SK-N-SH treated with all-trans-retinoic acid at 6 μM for 48 hours (cell line): ENCODE results near the gene NCOA6.

Source experiments
- ATAC-seq: fragments of 200-7000 bp; cut with Tn5 transposase; 3 replicates; pipeline ENCODE4 v1.9.1; 2020; ENCODE audit warnings: mild to moderate bottlenecking, moderate library complexity
- ARNTL ChIP-seq: fragments of 450-650 bp; formaldehyde crosslinking; IDR thresholded peaks from 2 replicates; pipeline ENCODE4 v1.5.0; 2020; ENCODE audit warnings: low read depth, mild to moderate bottlenecking, moderate library complexity, borderline replicate concordance
- BACH2 ChIP-seq: fragments of 250-450 bp; sonication (Bioruptor Pico); IDR thresholded peaks from 2 replicates; pipeline ENCODE4 v1.9.0; 2021; ENCODE audit warnings: mild to moderate bottlenecking, borderline replicate concordance
- CSDC2 ChIP-seq: fragments of 250-450 bp; sonication (Bioruptor Pico); IDR thresholded peaks from 2 replicates; pipeline ENCODE4 v1.5.0; 2020; ENCODE audit warnings: mild to moderate bottlenecking, moderate library complexity
- ESRRG ChIP-seq: fragments of 250-450 bp; sonication (Bioruptor Pico); IDR thresholded peaks from 2 replicates; pipeline ENCODE4 v1.6.1; 2021; ENCODE audit warnings: mild to moderate bottlenecking
- GLIS3 ChIP-seq: fragments of 250-450 bp; sonication (Bioruptor Pico); IDR thresholded peaks from 2 replicates; pipeline ENCODE4 v1.5.0; 2020; ENCODE audit warnings: mild to moderate bottlenecking, moderate library complexity
- ISL1 ChIP-seq: fragments of 250-450 bp; sonication (Bioruptor Pico); IDR thresholded peaks from 2 replicates; pipeline ENCODE4 v2.1.2; 2022; ENCODE audit warnings: mild to moderate bottlenecking, moderate library complexity
- OSR1 ChIP-seq: fragments of 250-450 bp; sonication (Bioruptor Pico); IDR thresholded peaks from 2 replicates; pipeline ENCODE4 v1.8.0; 2022; ENCODE audit warnings: moderate library complexity, mild to moderate bottlenecking, inconsistent platforms
- RARB ChIP-seq: fragments of 250-450 bp; sonication (Bioruptor Pico); IDR thresholded peaks from 2 replicates; pipeline ENCODE4 v1.8.0; 2021; ENCODE audit warnings: mild to moderate bottlenecking, moderate library complexity
- SNAI2 ChIP-seq: fragments of 250-450 bp; sonication (Bioruptor Pico); IDR thresholded peaks from 2 replicates; pipeline ENCODE4 v1.5.0; 2020; ENCODE audit warnings: mild to moderate bottlenecking, moderate library complexity
- TCF4 ChIP-seq: fragments of 250-450 bp; sonication (Bioruptor Pico); IDR thresholded peaks from 2 replicates; pipeline ENCODE4 v1.8.0; 2021; ENCODE audit warnings: mild to moderate bottlenecking, moderate library complexity, borderline replicate concordance
- TOX ChIP-seq: fragments of 250-450 bp; sonication (Bioruptor Pico); IDR thresholded peaks from 2 replicates; pipeline ENCODE4 v1.8.0; 2021; ENCODE audit warnings: mild to moderate bottlenecking, moderate library complexity, borderline replicate concordance
- ZC3H10 ChIP-seq: fragments of 250-450 bp; sonication (Bioruptor Pico); IDR thresholded peaks from 2 replicates; pipeline ENCODE4 v1.5.1; 2021; ENCODE audit warnings: mild to moderate bottlenecking, moderate library complexity
- ZFP3 ChIP-seq: fragments of 250-450 bp; sonication (Bioruptor Pico); IDR thresholded peaks from 2 replicates; pipeline ENCODE4 v1.5.0; 2020; ENCODE audit warnings: mild to moderate bottlenecking, moderate library complexity
- ZFP30 ChIP-seq: fragments of 450-650 bp; formaldehyde crosslinking; IDR thresholded peaks from 2 replicates; pipeline ENCODE4 v1.5.0; 2022; ENCODE audit warnings: mild to moderate bottlenecking, moderate library complexity
- ZNF70 ChIP-seq: fragments of 450-650 bp; formaldehyde crosslinking; IDR thresholded peaks from 2 replicates; pipeline ENCODE4 v1.5.0; 2020; ENCODE audit warnings: mild to moderate bottlenecking, moderate library complexity
- ZNF8 ChIP-seq: fragments of 450-650 bp; formaldehyde crosslinking; IDR thresholded peaks from 2 replicates; pipeline ENCODE4 v1.5.0; 2020; ENCODE audit warnings: mild to moderate bottlenecking, moderate library complexity
- TF ChIP-seq, protein P1 (sequence below): fragments of 250-450 bp; sonication (Bioruptor Pico); IDR thresholded peaks from 2 replicates; pipeline ENCODE4 v1.5.1; 2021; ENCODE audit warnings: mild to moderate bottlenecking, moderate library complexity
- TF ChIP-seq, protein P2 (sequence below): fragments of 250-450 bp; sonication (Bioruptor Pico); IDR thresholded peaks from 2 replicates; pipeline ENCODE4 v1.5.0; 2020; ENCODE audit warnings: mild to moderate bottlenecking, moderate library complexity
- TF ChIP-seq, protein P3 (sequence below): fragments of 250-450 bp; sonication (Bioruptor Pico); IDR thresholded peaks from 2 replicates; pipeline ENCODE4 v1.8.0; 2020; ENCODE audit warnings: mild to moderate bottlenecking, moderate library complexity, borderline replicate concordance
- TF ChIP-seq, protein P4 (sequence below): fragments of 250-450 bp; sonication (Bioruptor Pico); IDR thresholded peaks from 2 replicates; pipeline ENCODE4 v1.5.1; 2020; ENCODE audit warnings: low read depth, mild to moderate bottlenecking, moderate library complexity

The NCOA6 gene

DNA sequence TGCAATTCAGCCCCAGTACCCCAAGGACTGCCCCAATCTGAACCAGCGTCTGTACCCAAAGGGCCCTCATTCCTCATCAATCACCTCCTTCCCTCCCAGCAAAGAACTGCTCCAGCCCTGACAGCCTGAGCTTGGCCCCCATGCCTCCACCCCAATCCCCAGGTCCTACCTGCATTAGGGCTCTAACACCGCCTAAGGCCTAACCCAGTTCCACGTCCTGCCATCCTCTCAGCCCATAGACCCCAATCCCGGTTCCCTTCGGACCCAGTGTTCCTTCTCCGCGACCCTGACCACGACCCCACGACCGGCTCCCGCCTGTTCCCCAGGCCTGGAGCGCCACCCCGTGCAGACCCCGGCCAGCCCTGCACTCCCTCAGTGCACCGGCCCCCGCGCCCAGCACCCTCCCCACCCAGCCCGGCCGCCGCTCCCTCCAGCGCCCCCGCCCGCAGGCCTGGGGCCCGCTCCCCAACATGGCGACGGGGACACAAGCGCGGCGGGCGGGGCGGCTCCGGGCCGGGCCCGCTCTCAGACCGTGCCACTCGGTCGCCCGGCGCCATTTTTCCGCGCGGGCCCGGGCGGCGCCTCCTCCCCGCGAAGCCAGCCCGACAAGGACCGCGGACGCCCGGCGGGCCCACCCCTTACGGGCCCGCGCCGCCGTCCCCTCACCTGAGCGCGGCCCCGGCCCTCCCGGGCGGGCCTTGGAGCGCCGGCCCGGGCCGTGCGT lies 483 bp downstream of the NCOA6 start:
- no peak for TF ChIP-seq ISL1
- TF ChIP-seq, protein P1, sequence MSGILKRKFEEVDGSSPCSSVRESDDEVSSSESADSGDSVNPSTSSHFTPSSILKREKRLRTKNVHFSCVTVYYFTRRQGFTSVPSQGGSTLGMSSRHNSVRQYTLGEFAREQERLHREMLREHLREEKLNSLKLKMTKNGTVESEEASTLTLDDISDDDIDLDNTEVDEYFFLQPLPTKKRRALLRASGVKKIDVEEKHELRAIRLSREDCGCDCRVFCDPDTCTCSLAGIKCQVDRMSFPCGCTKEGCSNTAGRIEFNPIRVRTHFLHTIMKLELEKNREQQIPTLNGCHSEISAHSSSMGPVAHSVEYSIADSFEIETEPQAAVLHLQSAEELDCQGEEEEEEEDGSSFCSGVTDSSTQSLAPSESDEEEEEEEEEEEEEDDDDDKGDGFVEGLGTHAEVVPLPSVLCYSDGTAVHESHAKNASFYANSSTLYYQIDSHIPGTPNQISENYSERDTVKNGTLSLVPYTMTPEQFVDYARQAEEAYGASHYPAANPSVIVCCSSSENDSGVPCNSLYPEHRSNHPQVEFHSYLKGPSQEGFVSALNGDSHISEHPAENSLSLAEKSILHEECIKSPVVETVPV (CRISPR knock-in tag), result no peak
- TF ChIP-seq ZFP30 (CRISPR knock-in tag), result no peak
- no peak for TF ChIP-seq CSDC2 (CRISPR knock-in tag)
- no peak for TF ChIP-seq TOX (CRISPR knock-in tag)
- no peak for TF ChIP-seq RARB (CRISPR knock-in tag)
- no peak for TF ChIP-seq SNAI2 (CRISPR knock-in tag)
- no peak for TF ChIP-seq BACH2 (CRISPR knock-in tag)
- no peak for TF ChIP-seq TCF4 (CRISPR knock-in tag)
- ATAC-seq, result peak; percentile 89

DNA sequence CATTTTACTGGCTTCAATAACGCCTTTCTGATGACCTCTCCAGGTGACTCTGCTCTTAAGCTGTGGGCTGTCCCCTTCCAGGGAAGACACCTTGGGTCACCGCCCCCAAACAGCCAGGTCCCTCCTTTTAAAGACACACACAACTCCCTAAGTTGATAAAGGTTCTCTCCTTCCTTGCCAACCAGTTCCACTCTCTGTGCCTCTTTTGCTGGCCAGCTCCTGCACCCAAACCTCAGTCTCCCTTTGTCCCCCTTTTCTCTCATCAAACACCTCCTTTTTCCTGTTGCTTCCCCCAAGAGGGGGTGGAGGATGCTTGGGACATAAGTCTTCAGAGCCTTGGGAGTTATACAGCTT lies 1.0 kb downstream of the NCOA6 start:
- peak; percentile 74 for ATAC-seq
- TF ChIP-seq OSR1 (CRISPR knock-in tag) (no peak), ARNTL (CRISPR knock-in tag) (no peak), ESRRG (no peak), RARB (CRISPR knock-in tag) (no peak), BACH2 (CRISPR knock-in tag) (no peak), ZFP30 (CRISPR knock-in tag) (no peak), ZC3H10 (CRISPR knock-in tag) (no peak), TOX (CRISPR knock-in tag) (no peak), GLIS3 (CRISPR knock-in tag) (no peak), ISL1 (no peak), ZFP3 (CRISPR knock-in tag) (no peak), ZNF8 (CRISPR knock-in tag) (no peak), TCF4 (CRISPR knock-in tag) (no peak), ZNF70 (CRISPR knock-in tag) (no peak)
- TF ChIP-seq, protein P2, sequence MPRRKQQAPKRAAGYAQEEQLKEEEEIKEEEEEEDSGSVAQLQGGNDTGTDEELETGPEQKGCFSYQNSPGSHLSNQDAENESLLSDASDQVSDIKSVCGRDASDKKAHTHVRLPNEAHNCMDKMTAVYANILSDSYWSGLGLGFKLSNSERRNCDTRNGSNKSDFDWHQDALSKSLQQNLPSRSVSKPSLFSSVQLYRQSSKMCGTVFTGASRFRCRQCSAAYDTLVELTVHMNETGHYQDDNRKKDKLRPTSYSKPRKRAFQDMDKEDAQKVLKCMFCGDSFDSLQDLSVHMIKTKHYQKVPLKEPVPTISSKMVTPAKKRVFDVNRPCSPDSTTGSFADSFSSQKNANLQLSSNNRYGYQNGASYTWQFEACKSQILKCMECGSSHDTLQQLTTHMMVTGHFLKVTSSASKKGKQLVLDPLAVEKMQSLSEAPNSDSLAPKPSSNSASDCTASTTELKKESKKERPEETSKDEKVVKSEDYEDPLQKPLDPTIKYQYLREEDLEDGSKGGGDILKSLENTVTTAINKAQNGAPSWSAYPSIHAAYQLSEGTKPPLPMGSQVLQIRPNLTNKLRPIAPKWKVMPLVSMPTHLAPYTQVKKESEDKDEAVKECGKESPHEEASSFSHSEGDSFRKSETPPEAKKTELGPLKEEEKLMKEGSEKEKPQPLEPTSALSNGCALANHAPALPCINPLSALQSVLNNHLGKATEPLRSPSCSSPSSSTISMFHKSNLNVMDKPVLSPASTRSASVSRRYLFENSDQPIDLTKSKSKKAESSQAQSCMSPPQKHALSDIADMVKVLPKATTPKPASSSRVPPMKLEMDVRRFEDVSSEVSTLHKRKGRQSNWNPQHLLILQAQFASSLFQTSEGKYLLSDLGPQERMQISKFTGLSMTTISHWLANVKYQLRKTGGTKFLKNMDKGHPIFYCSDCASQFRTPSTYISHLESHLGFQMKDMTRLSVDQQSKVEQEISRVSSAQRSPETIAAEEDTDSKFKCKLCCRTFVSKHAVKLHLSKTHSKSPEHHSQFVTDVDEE, result no peak
- TF ChIP-seq, protein P1 (CRISPR knock-in tag), result no peak
- TF ChIP-seq, protein P3, sequence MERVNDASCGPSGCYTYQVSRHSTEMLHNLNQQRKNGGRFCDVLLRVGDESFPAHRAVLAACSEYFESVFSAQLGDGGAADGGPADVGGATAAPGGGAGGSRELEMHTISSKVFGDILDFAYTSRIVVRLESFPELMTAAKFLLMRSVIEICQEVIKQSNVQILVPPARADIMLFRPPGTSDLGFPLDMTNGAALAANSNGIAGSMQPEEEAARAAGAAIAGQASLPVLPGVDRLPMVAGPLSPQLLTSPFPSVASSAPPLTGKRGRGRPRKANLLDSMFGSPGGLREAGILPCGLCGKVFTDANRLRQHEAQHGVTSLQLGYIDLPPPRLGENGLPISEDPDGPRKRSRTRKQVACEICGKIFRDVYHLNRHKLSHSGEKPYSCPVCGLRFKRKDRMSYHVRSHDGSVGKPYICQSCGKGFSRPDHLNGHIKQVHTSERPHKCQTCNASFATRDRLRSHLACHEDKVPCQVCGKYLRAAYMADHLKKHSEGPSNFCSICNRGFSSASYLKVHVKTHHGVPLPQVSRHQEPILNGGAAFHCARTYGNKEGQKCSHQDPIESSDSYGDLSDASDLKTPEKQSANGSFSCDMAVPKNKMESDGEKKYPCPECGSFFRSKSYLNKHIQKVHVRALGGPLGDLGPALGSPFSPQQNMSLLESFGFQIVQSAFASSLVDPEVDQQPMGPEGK (CRISPR knock-in tag), result no peak

DNA sequence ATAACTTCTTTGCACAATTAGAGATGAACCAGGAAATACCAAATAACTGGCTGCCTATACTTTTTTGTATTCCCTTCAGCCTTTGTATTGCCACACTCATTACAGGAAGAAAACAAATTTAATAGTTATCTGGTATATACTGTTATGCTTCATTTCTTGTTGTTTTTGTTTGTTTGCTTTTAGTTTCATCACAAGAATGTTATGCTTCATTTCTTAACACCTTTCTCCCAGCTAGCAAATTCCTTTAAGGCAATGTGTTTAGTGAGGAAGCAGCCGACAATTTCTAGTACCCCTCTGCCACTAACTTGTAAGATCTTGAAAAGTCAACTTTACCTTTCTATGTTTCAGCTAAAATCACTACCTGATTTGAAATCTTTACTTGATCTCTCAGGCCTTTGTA lies 1.4 kb downstream of the NCOA6 start:
- no peak for ATAC-seq
- TF ChIP-seq ISL1 (no peak), ESRRG (no peak), TCF4 (CRISPR knock-in tag) (no peak), RARB (CRISPR knock-in tag) (no peak), CSDC2 (CRISPR knock-in tag) (no peak), BACH2 (CRISPR knock-in tag) (no peak), TOX (CRISPR knock-in tag) (no peak), ZC3H10 (CRISPR knock-in tag) (no peak)
- TF ChIP-seq, protein P4, sequence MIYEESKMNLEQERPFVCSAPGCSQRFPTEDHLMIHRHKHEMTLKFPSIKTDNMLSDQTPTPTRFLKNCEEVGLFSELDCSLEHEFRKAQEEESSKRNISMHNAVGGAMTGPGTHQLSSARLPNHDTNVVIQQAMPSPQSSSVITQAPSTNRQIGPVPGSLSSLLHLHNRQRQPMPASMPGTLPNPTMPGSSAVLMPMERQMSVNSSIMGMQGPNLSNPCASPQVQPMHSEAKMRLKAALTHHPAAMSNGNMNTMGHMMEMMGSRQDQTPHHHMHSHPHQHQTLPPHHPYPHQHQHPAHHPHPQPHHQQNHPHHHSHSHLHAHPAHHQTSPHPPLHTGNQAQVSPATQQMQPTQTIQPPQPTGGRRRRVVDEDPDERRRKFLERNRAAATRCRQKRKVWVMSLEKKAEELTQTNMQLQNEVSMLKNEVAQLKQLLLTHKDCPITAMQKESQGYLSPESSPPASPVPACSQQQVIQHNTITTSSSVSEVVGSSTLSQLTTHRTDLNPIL (CRISPR knock-in tag), result no peak
- TF ChIP-seq, protein P3 (CRISPR knock-in tag), result no peak
- TF ChIP-seq, protein P1 (CRISPR knock-in tag), result no peak
- TF ChIP-seq, protein P2, result no peak
